ENCODE data around the gene HOXA10. TPM values are rescaled to one million over a fixed set of nuclear protein-coding genes. Genes with fewer than 3 reads are reported as not detected.

HOXA10 gene

GRCh38 chr7:27123007-27123476 is 51.1 kb downstream of the HOXA10 start:
- no peaks in the 10 kb centered on the region for H3K4me1 ChIP-seq (ENCODE audit: control insufficient read depth, insufficient read depth, low read length)
- H3K4me2 ChIP-seq (ENCODE audit: low read length), result no peak overlapping the region
- H3K9ac ChIP-seq (ENCODE audit: low read depth, low read length), result no peak overlapping the region
- no peaks in the 10 kb centered on the region for H3K27me3 ChIP-seq (ENCODE audit: control insufficient read depth, insufficient read depth, low read length)
- no peaks in the 10 kb centered on the region for H3K9me3 ChIP-seq (replicated peaks; ENCODE audit: low read length)
- H3K36me3 ChIP-seq (ENCODE audit: insufficient read depth, low read length), result peaks cover 13% of the 10 kb centered on the region
- no peak overlapping the region for H3K4me3 ChIP-seq (ENCODE audit: low read length)

GRCh38 chr7:27122077-27122910 is 51.8 kb downstream of the HOXA10 start:
- Histone ChIP-seq H3K4me1 (ENCODE audit: control insufficient read depth, insufficient read depth, low read length) (no peaks in the 10 kb centered on the region), H3K4me2 (ENCODE audit: low read length) (no peak overlapping the region), H3K9me3 (replicated peaks; ENCODE audit: low read length) (no peaks in the 10 kb centered on the region), H3K4me3 (ENCODE audit: low read length) (no peak overlapping the region), H3K9ac (ENCODE audit: low read depth, low read length) (no peak overlapping the region), H3K36me3 (ENCODE audit: insufficient read depth, low read length) (peaks cover 13% of the 10 kb centered on the region), H3K27me3 (ENCODE audit: control insufficient read depth, insufficient read depth, low read length) (no peaks in the 10 kb centered on the region)

- H3K9ac ChIP-seq (ENCODE audit: low read depth, low read length), result no peak overlapping the region
- no peaks in the 10 kb centered on the region for H3K27me3 ChIP-seq (ENCODE audit: control insufficient read depth, insufficient read depth, low read length)
- H3K4me3 ChIP-seq (ENCODE audit: low read length), result no peak overlapping the region
Measured at GRCh38 chr7:27121684-27122076, 52.4 kb downstream of the HOXA10 start.

More at GRCh38 chr7:27121684-27122076, 52.4 kb downstream of the HOXA10 start:
- Histone ChIP-seq H3K36me3 (ENCODE audit: insufficient read depth, low read length) (peaks cover 13% of the 10 kb centered on the region), H3K4me1 (ENCODE audit: control insufficient read depth, insufficient read depth, low read length) (no peaks in the 10 kb centered on the region), H3K4me2 (ENCODE audit: low read length) (no peak overlapping the region), H3K9me3 (replicated peaks; ENCODE audit: low read length) (no peaks in the 10 kb centered on the region)

Small RNA genes lying within 50 kb of the gene (small RNA-seq; reads per million reads assigned to genes)
- gene AC004080.5 (not detected), gene RF02140 (not detected), gene RF02141 (not detected)

Data from skeletal muscle satellite cell (primary cell).